HCT116 (cell line): ENCODE measurements around the gene ATP6V1G3. TPM values are rescaled to one million over a fixed set of nuclear protein-coding genes. Genes with fewer than 3 reads are reported as not detected.

Experiments
- ATAC-seq: fragments of 200-7000 bp; cut with Tn5 transposase; 2 replicates; pipeline ENCODE4 v1.9.1; 2020; ENCODE audit warnings: mild to moderate bottlenecking, moderate library complexity
- BruUV-seq: library from RNA; stranded (reverse); fragments of 400-500 nt; replicated peaks from 2 replicates; lab custom pipeline; 2021; lab: Mats Ljungman, UMichigan
- CTCF ChIA-PET: fragments of 300-600 bp; sonication (Branson Sonifier 250); formaldehyde crosslinking; loops from one replicate; lab custom pipeline; 2021; ENCODE audit warnings: antibody characterized with exemption; lab: Charles Lee
- POLR2A ChIA-PET: fragments of 300-600, 350-600 bp; sonication (Branson Sonifier 250); formaldehyde crosslinking; loops from one replicate; lab custom pipeline; 2021; ENCODE audit warnings: antibody characterized with exemption; lab: Charles Lee
- RAD21 ChIA-PET, 2 experiments: fragments of 300-600 bp; sonication (Branson Sonifier 250); formaldehyde crosslinking; loops; one replicate each; lab custom pipeline; 2023; ENCODE audit warnings: low total read pairs in 2 of 2; ENCODE audit not compliant: uncharacterized antibody in 2 of 2, unreplicated experiment in 2 of 2, low non-redundant PET in 1 of 2; lab: Charles Lee
- DNase-seq: peaks from one replicate; pipeline ENCODE4 v3.0.0-alpha.2; 2010; ENCODE audit warnings: low read depth, low spot score
- H2AFZ ChIP-seq: fragments of 200-600 bp; shearing (Covaris generic), sonication (generic); 2 replicates; pipeline ENCODE4 v1.6.1; 2017; ENCODE audit warnings: low read depth, mixed run types, mixed read lengths, antibody characterized with exemption, low read length; ENCODE audit not compliant: poor library complexity, severe bottlenecking
- H3K27ac ChIP-seq: 2 replicates; pipeline ENCODE4 v1.5.1; 2012; ENCODE audit warnings: low read depth, low read length
- H3K27me3 ChIP-seq: fragments of 200-600 bp; sonication (generic); 2 replicates; pipeline ENCODE4 v1.6.1; 2016; ENCODE audit warnings: mixed run types, low read length, mixed read lengths; ENCODE audit not compliant: insufficient read depth
- H3K36me3 ChIP-seq, 2 experiments: fragments of 200-500 bp in 1 of 2; fragments of 200-600 bp in 1 of 2; sonication (Bioruptor generic) in 1 of 2; sonication (generic) in 1 of 2; 2 replicates each; pipeline versions ENCODE4 v1.5.1 to v1.6.1; 2014 to 2016; ENCODE audit warnings: low read length in 2 of 2, inconsistent platforms in 1 of 2, mixed read lengths in 1 of 2, mixed run types in 1 of 2; ENCODE audit not compliant: insufficient read depth in 2 of 2, control insufficient read depth in 1 of 2
- H3K4me1 ChIP-seq, 2 experiments: fragments of 200-600 bp in 1 of 2; sonication (generic) in 1 of 2; 2 replicates each; pipeline versions ENCODE4 v1.5.1 to v1.6.1; 2012 to 2017; ENCODE audit warnings: low read length in 2 of 2, inconsistent platforms in 1 of 2, mild to moderate bottlenecking in 1 of 2, mixed read lengths in 1 of 2, mixed run types in 1 of 2, moderate library complexity in 1 of 2; ENCODE audit not compliant: insufficient read depth in 2 of 2, control insufficient read depth in 1 of 2
- H3K4me2 ChIP-seq: fragments of 200-600 bp; sonication (generic); 2 replicates; pipeline ENCODE4 v1.6.1; 2017; ENCODE audit warnings: mixed run types, low read length, mixed read lengths
- H3K4me3 ChIP-seq, 2 experiments: fragments of 200-600 bp in 1 of 2; sonication (generic) in 1 of 2; replicated peaks in 1 of 2; 2 replicates each; pipeline ENCODE4 v1.5.1; 2011 to 2016; ENCODE audit warnings: low read length in 2 of 2, control low read depth in 1 of 2, low read depth in 1 of 2, mild to moderate bottlenecking in 1 of 2, mixed read lengths in 1 of 2, mixed run types in 1 of 2
- H3K79me2 ChIP-seq: fragments of 200-600 bp; sonication (generic); 2 replicates; pipeline ENCODE4 v1.6.1; 2017; ENCODE audit warnings: mild to moderate bottlenecking, mixed run types, low read length, moderate library complexity, mixed read lengths; ENCODE audit not compliant: insufficient read depth
- H3K9ac ChIP-seq: fragments of 200-600 bp; sonication (generic); 2 replicates; pipeline ENCODE4 v1.6.1; 2016; ENCODE audit warnings: low read length, mixed read lengths
- H3K9me2 ChIP-seq: fragments of 200-600 bp; sonication (generic), shearing (Covaris generic); 2 replicates; pipeline ENCODE4 v1.6.1; 2017; ENCODE audit warnings: mixed run types, mild to moderate bottlenecking, moderate library complexity; ENCODE audit not compliant: insufficient read depth
- H3K9me3 ChIP-seq, 2 experiments: fragments of 200-500 bp in 1 of 2; fragments of 200-600 bp in 1 of 2; sonication (Bioruptor generic) in 1 of 2; sonication (generic) in 1 of 2; 2 replicates each; pipeline ENCODE4 v1.6.1; 2014 to 2017; ENCODE audit warnings: low read length in 2 of 2, mixed read lengths in 2 of 2, inconsistent platforms in 1 of 2, low read depth in 1 of 2, mild to moderate bottlenecking in 1 of 2, mixed run types in 1 of 2, moderate library complexity in 1 of 2; ENCODE audit not compliant: control insufficient read depth in 1 of 2, insufficient read depth in 1 of 2
- H4K20me1 ChIP-seq: fragments of 200-600 bp; sonication (generic), shearing (Covaris generic); 2 replicates; pipeline ENCODE4 v1.6.1; 2017; ENCODE audit warnings: mixed run types, mild to moderate bottlenecking, moderate library complexity; ENCODE audit not compliant: insufficient read depth
- ATF3 ChIP-seq: IDR thresholded peaks from 2 replicates; pipeline ENCODE4 v1.6.1; 2012
- CBX3 ChIP-seq: IDR thresholded peaks from 2 replicates; pipeline ENCODE4 v1.6.1; 2012; ENCODE audit warnings: low read depth
- CEBPB ChIP-seq: IDR thresholded peaks from 2 replicates; pipeline ENCODE4 v1.6.1; 2012; ENCODE audit warnings: low read depth
- EGR1 ChIP-seq: IDR thresholded peaks from 2 replicates; pipeline ENCODE4 v1.6.1; 2012; ENCODE audit warnings: low read depth
- JUND ChIP-seq: IDR thresholded peaks from 2 replicates; pipeline ENCODE4 v1.6.1; 2012
- POLR2AphosphoS5 ChIP-seq: IDR thresholded peaks from 2 replicates; pipeline ENCODE4 v1.6.1; 2011; ENCODE audit warnings: mild to moderate bottlenecking, low read depth, low read length, moderate library complexity
- SIN3A ChIP-seq: IDR thresholded peaks from 2 replicates; pipeline ENCODE4 v1.6.1; 2012; ENCODE audit warnings: low read depth
- YY1 ChIP-seq: IDR thresholded peaks from 2 replicates; pipeline ENCODE4 v1.6.1; 2011; ENCODE audit warnings: low read length, low read depth, moderate library complexity, mild to moderate bottlenecking; ENCODE audit not compliant: insufficient replicate concordance; ENCODE audit errors: extremely low read depth
- intact Hi-C: fragments of 100-400 bp; cut with micrococcal nuclease; formaldehyde crosslinking; loops from 2 replicates; pipeline ENCODE4 v1.10.0; 2022
- total RNA-seq: library from RNA; stranded (reverse); gene quantifications from one replicate; pipeline ENCODE4 v1.2.1, GENCODE V29; 2021; ENCODE audit not compliant: unreplicated experiment
- TF ChIP-seq, protein P1 (sequence below): IDR thresholded peaks from 2 replicates; pipeline ENCODE4 v1.6.1; 2012

Gene ATP6V1G3
- total RNA-seq, 1 experiment from 2014 or later = not detected

DNA sequence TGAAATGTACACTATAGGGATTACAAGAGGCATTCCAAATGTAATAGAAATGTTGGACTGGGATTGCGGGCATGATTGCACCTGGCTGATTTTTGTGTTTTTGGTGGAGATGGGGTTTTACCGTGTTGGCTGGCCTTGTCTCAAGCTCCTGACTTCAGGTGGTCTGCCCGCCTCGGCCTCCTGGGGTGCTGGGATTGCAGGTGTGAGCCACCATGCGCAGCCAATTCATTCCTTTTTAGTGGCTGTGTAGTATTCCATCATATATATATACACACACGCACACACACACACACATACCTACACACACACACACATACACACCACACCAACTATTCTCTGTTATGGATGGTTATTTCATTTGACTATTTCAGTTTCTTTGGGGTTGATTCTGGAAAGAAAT, 4.7 kb upstream of the ATP6V1G3 start:
- Histone ChIP-seq H3K27ac (no peak overlapping the region), H3K9ac (no peak overlapping the region), H3K4me1 (no peaks in the 10 kb centered on the region), H3K36me3 (no peaks in the 10 kb centered on the region), H3K79me2 (no peaks in the 10 kb centered on the region), H3K9me2 (no peaks in the 10 kb centered on the region), H4K20me1 (no peaks in the 10 kb centered on the region), H3K4me3 (no peak overlapping the region)
- DNase-seq = no peak
- intact Hi-C loops = no loop called here
- RAD21 ChIA-PET = no interaction called here
- ATAC-seq = no peak
- POLR2A ChIA-PET = no interaction called here
- BruUV-seq = no TSS peak
- TF ChIP-seq CEBPB = no peak
- TF ChIP-seq CBX3 = no peak
- TF ChIP-seq ATF3 = no peak
- TF ChIP-seq EGR1 = no peak
- TF ChIP-seq, all 23 proteins: peak for 0
- no peak overlapping the region for H2AFZ ChIP-seq
- no peaks in the 10 kb centered on the region for H3K27me3 ChIP-seq
- H3K9me3 ChIP-seq = no peaks in the 10 kb centered on the region
- no peak overlapping the region for H3K4me2 ChIP-seq
- CTCF ChIA-PET = no interaction called here

- TF ChIP-seq YY1 (no peak), SIN3A (no peak), JUND (no peak), POLR2AphosphoS5 (no peak), EGR1 (no peak)
- TF ChIP-seq, protein P1, sequence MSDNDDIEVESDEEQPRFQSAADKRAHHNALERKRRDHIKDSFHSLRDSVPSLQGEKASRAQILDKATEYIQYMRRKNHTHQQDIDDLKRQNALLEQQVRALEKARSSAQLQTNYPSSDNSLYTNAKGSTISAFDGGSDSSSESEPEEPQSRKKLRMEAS = no peak
- Histone ChIP-seq H3K27ac (no peak overlapping the region), H2AFZ (no peak overlapping the region), H3K9ac (no peak overlapping the region), H3K9me2 (no peaks in the 10 kb centered on the region), H3K4me2 (no peak overlapping the region), H3K9me3 (no peaks in the 10 kb centered on the region), H4K20me1 (no peaks in the 10 kb centered on the region), H3K4me1 (no peaks in the 10 kb centered on the region), H3K36me3 (no peaks in the 10 kb centered on the region), H3K27me3 (no peaks in the 10 kb centered on the region), H3K4me3 (no peak overlapping the region), H3K79me2 (no peaks in the 10 kb centered on the region)
- ATAC-seq (no peak), DNase-seq (no peak)
- ChIA-PET RAD21 (no interaction called here), POLR2A (no interaction called here), CTCF (no interaction called here)
- no TSS peak for BruUV-seq
- intact Hi-C loops = no loop called here
Observed at GRCh38 chr1:198544265-198544664, 3.8 kb upstream of the ATP6V1G3 start.
